Fibroblast of gingiva (primary cell): ENCODE measurements around the gene ZNF12.
"Not testable (repeated sequence)": the region's sequence is repeated elsewhere in the genome, so short reads cannot be mapped to it uniquely, and the experiment has no call there.

Experiments used
- DNase-seq: peaks from one replicate; pipeline ENCODE4 v3.0.0-alpha.2; 2011; ENCODE audit warnings: low read depth

The ZNF12 gene

GRCh38 chr7:6706666-6707407, at the start of gene ZNF12:
Gene ZNF12, minus strand, starts transcription at chr7:6706947. Its CDS starts 1,774 bp downstream, at chr7:6705173.
- DNase-seq = peak; percentile 96

- DNase-seq = not testable (repeated sequence)
Measured at GRCh38 chr7:6753964-6754363, 47.2 kb upstream of the ZNF12 start, which contains the start of gene RSPH10B2. Gene RSPH10B2, plus strand, starts transcription at chr7:6754103. Its CDS starts 3,575 bp downstream, at chr7:6757678.

GRCh38 chr7:6750173-6750572, 43.4 kb upstream of the ZNF12 start:
- DNase-seq = not testable (repeated sequence)

GRCh38 chr7:6749335-6749734, 42.6 kb upstream of the ZNF12 start:
- DNase-seq = not testable (repeated sequence)

GRCh38 chr7:6744410-6745100, 37.8 kb upstream of the ZNF12 start:
- DNase-seq = not testable (repeated sequence)

- DNase-seq = not testable (repeated sequence)
Measured at GRCh38 chr7:6738415-6738814, 31.7 kb upstream of the ZNF12 start.

- no peak for DNase-seq
Measured at GRCh38 chr7:6730343-6730633, 23.5 kb upstream of the ZNF12 start.

GRCh38 chr7:6729492-6730342, 23.0 kb upstream of the ZNF12 start:
- DNase-seq = peak; percentile 96

- not testable (repeated sequence) for DNase-seq
Measured at GRCh38 chr7:6728893-6729491, 22.2 kb upstream of the ZNF12 start.

GRCh38 chr7:6727663-6728062, 20.9 kb upstream of the ZNF12 start:
- no peak for DNase-seq

- not testable (repeated sequence) for DNase-seq
Measured at GRCh38 chr7:6726341-6726740, 19.6 kb upstream of the ZNF12 start.

GRCh38 chr7:6725003-6725402, 18.3 kb upstream of the ZNF12 start:
- DNase-seq = no peak

- DNase-seq = not testable (repeated sequence)
Measured at GRCh38 chr7:6724351-6724750, 17.6 kb upstream of the ZNF12 start.

GRCh38 chr7:6718124-6718523, 11.4 kb upstream of the ZNF12 start:
- no peak for DNase-seq

- not testable (repeated sequence) for DNase-seq
Measured at GRCh38 chr7:6715898-6716297, 9.2 kb upstream of the ZNF12 start.

- DNase-seq = no peak
Measured at GRCh38 chr7:6714360-6714759, 7.6 kb upstream of the ZNF12 start.

GRCh38 chr7:6709808-6710207, 3.1 kb upstream of the ZNF12 start:
- no peak for DNase-seq

GRCh38 chr7:6708304-6708703, 1.6 kb upstream of the ZNF12 start:
- DNase-seq = no peak

GRCh38 chr7:6705959-6706665, 635 bp downstream of the ZNF12 start:
- DNase-seq = peak; percentile 36

- DNase-seq = no peak
Measured at GRCh38 chr7:6701860-6702259, 4.9 kb downstream of the ZNF12 start.

GRCh38 chr7:6700793-6701192, 6.0 kb downstream of the ZNF12 start:
- DNase-seq = no peak
